Lung (tissue), 12 donors: Measurements from ENCODE around the gene EMILIN3. TPM values are rescaled to one million over a fixed set of nuclear protein-coding genes. Genes with fewer than 3 reads are reported as not detected.

ENCODE experiments used
- ATAC-seq: fragments of 200-7000 bp; cut with Tn5 transposase; one replicate; pipeline ENCODE4 v1.9.1; 2020; ENCODE audit warnings: moderate number of reproducible peaks; ENCODE audit not compliant: insufficient read depth, low FRiP score
- DNase-seq, 3 donors: peaks; one replicate each; pipeline ENCODE4 v3.0.0-alpha.2; 2013 to 2017
- H3K27ac ChIP-seq, 2 donors: one replicate each; pipeline ENCODE4 v1.5.1; 2013; ENCODE audit warnings: mild to moderate bottlenecking in 2 of 2, moderate library complexity in 2 of 2, control low read depth in 1 of 2, inconsistent platforms in 1 of 2, low read depth in 1 of 2, low read length in 1 of 2
- H3K27me3 ChIP-seq, 3 donors: one replicate each; pipeline ENCODE4 v1.5.1; 2013; ENCODE audit warnings: low read length in 2 of 3; ENCODE audit not compliant: control insufficient read depth in 3 of 3, insufficient read depth in 3 of 3
- H3K36me3 ChIP-seq, 4 donors: one replicate each; pipeline ENCODE4 v1.5.1; 2013; ENCODE audit warnings: low read length in 4 of 4, mild to moderate bottlenecking in 1 of 4, moderate library complexity in 1 of 4; ENCODE audit not compliant: control insufficient read depth in 4 of 4, insufficient read depth in 4 of 4
- H3K4me1 ChIP-seq, 5 donors: one replicate each; pipeline ENCODE4 v1.5.1; 2013; ENCODE audit warnings: low read length in 5 of 5, mild to moderate bottlenecking in 2 of 5, moderate library complexity in 1 of 5; ENCODE audit not compliant: control insufficient read depth in 5 of 5, insufficient read depth in 5 of 5
- H3K4me3 ChIP-seq: one replicate; pipeline ENCODE4 v1.5.1; 2013; ENCODE audit warnings: mild to moderate bottlenecking, control low read depth, moderate library complexity
- H3K9ac ChIP-seq, 2 donors: one replicate each; pipeline ENCODE4 v1.5.1; 2013; ENCODE audit warnings: low read length in 2 of 2, control low read depth in 1 of 2; ENCODE audit not compliant: insufficient read depth in 1 of 2
- H3K9me3 ChIP-seq, 4 donors: one replicate each; pipeline ENCODE4 v1.5.1; 2013; ENCODE audit warnings: low read length in 3 of 4, mild to moderate bottlenecking in 1 of 4, moderate library complexity in 1 of 4; ENCODE audit not compliant: control insufficient read depth in 4 of 4, insufficient read depth in 3 of 4
- WGBS, 2 donors: extraction: QIAGEN DNeasy Blood & Tissue Kit; methylation state at CpG; one replicate each; pipeline ENCODE4 v1.1.7; 2013; 5-methylcytosine and 5-hydroxymethylcytosine counted together
- polyA plus RNA-seq, 2 donors: library from polyadenylated mRNA; stranded (reverse); fragments of 200-250 nt; gene quantifications; one replicate each; pipeline ENCODE4 v1.2.1, GENCODE V29; 2013
- total RNA-seq, 2 donors: library from RNA; depleted of rRNA in 1 of 2; stranded (reverse); fragments of >200 nt in 1 of 2; gene quantifications; one replicate each; pipeline ENCODE4 v1.2.1, GENCODE V29; 2014 to 2021
- TF ChIP-seq, protein P1 (sequence below): IDR thresholded peaks from 2 replicates; pipeline ENCODE4 v1.5.1; 2012; ENCODE audit warnings: mild to moderate bottlenecking; ENCODE audit errors: control extremely low read depth, extremely low read depth
- donor health status: control.
- donor health status: control.
- donor health status: Bipolar disorder and iron deficiency.
- donor health status: healthy.
- donor health status: DM: yes; HTN: yes; CAD: no.

Gene EMILIN3
- total and polyA plus RNA-seq, 4 donors, result 0.06 to 1.7 (median 0.29) TPM

- no peak for DNase-seq
These were observed 12.9 kb upstream of the EMILIN3 start for GRCh38 chr20:41379551-41379950.

GRCh38 chr20:41377275-41377674, 10.7 kb upstream of the EMILIN3 start:
- no peak for ATAC-seq
- no peak overlapping the region for H3K4me3 ChIP-seq
- DNase-seq, result no peak
- H3K27me3 ChIP-seq, result peaks cover 0 to 5% (median 0%) of the 10 kb centered on the region in 3 donors
- H3K27ac ChIP-seq, result no peak overlapping the region
- H3K4me1 ChIP-seq, result peaks cover 0 to 5% (median 0%) of the 10 kb centered on the region in 5 donors
- peaks cover 0 to 4% (median 1%) of the 10 kb centered on the region in 4 donors for H3K9me3 ChIP-seq
- 42 to 48% methylated on average over 6 of the region's 6 CpGs for WGBS, 2 donors
- no peak overlapping the region for H3K9ac ChIP-seq
- no peaks in the 10 kb centered on the region for H3K36me3 ChIP-seq
- TF ChIP-seq, protein P1, sequence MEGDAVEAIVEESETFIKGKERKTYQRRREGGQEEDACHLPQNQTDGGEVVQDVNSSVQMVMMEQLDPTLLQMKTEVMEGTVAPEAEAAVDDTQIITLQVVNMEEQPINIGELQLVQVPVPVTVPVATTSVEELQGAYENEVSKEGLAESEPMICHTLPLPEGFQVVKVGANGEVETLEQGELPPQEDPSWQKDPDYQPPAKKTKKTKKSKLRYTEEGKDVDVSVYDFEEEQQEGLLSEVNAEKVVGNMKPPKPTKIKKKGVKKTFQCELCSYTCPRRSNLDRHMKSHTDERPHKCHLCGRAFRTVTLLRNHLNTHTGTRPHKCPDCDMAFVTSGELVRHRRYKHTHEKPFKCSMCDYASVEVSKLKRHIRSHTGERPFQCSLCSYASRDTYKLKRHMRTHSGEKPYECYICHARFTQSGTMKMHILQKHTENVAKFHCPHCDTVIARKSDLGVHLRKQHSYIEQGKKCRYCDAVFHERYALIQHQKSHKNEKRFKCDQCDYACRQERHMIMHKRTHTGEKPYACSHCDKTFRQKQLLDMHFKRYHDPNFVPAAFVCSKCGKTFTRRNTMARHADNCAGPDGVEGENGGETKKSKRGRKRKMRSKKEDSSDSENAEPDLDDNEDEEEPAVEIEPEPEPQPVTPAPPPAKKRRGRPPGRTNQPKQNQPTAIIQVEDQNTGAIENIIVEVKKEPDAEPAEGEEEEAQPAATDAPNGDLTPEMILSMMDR, result no peak

More at GRCh38 chr20:41379551-41379950, 12.9 kb upstream of the EMILIN3 start:
- H3K27me3 ChIP-seq, result peaks cover 0 to 3% (median 0%) of the 10 kb centered on the region in 3 donors
- H3K9me3 ChIP-seq, result peaks cover 0 to 4% (median 0%) of the 10 kb centered on the region in 4 donors
- H3K36me3 ChIP-seq, result no peaks in the 10 kb centered on the region
- peaks cover 0 to 5% (median 0%) of the 10 kb centered on the region in 5 donors for H3K4me1 ChIP-seq
- 26 to 73% methylated on average over 2 of the region's 2 CpGs for WGBS, 2 donors
- no peak overlapping the region for H3K27ac ChIP-seq
- no peak overlapping the region for H3K4me3 ChIP-seq
- no peak overlapping the region for H3K9ac ChIP-seq
- no peak for ATAC-seq
- TF ChIP-seq, protein P1, result no peak

- 84 to 93% methylated on average over 5 of the region's 5 CpGs for WGBS, 2 donors
These were observed 9.7 kb upstream of the EMILIN3 start for GRCh38 chr20:41376349-41376748.

More at GRCh38 chr20:41376349-41376748, 9.7 kb upstream of the EMILIN3 start:
- TF ChIP-seq, protein P1, result no peak
- H3K9ac ChIP-seq, result no peak overlapping the region
- peaks cover 0 to 5% (median 0%) of the 10 kb centered on the region in 3 donors for H3K27me3 ChIP-seq
- DNase-seq (no peak), ATAC-seq (no peak)
- H3K4me1 ChIP-seq, result peaks cover 0 to 5% (median 0%) of the 10 kb centered on the region in 5 donors
- H3K4me3 ChIP-seq, result no peak overlapping the region
- H3K36me3 ChIP-seq, result no peaks in the 10 kb centered on the region
- H3K9me3 ChIP-seq, result peaks cover 0 to 11% (median 1%) of the 10 kb centered on the region in 4 donors
- H3K27ac ChIP-seq, result no peak overlapping the region
